GM19238 (cell line): Measurements from ENCODE around the gene ELP5.

Source experiments
- DNase-seq: peaks from one replicate; pipeline ENCODE4 v3.0.0; 2011; ENCODE audit warnings: low spot score; ENCODE audit not compliant: insufficient read length

The ELP5 gene

GRCh38 chr17:7219229-7219811 is 32.7 kb upstream of the ELP5 start:
- DNase-seq: no peak

DNA sequence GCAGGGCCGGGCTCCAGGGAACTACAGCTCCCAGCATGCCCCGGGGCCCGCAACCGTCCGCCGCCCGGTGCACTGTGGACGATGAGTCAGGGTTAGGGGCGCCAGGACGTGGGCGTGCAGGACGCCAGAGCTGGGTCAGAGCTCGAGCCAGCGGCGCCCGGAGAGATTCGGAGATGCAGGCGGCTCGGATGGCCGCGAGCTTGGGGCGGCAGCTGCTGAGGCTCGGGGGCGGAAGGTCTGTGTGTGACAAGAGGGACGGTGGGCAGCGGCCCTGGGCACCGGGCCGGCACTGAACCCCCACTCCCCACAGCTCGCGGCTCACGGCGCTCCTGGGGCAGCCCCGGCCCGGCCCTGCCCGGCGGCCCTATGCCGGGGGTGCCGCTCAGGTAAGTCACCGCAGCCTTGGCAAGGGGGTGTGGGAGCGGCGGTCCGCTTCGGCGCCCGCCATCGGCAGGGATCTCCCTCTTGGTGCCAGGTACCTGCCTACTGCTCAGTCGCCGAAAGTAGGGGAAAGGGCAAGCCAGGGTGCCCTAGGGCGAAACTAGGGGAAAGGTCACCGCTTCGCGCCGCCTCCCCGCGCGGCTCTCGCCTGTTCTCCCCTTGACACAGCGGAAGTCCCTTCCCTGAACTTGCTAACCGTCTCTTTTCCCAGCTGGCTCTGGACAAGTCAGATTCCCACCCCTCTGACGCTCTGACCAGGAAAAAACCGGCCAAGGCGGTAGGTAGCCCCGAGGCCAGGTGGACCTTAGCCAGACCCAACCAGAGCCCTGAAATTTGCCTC is 32.0 kb upstream of the ELP5 start, which contains the start of the genes ACADVL and DLG4:
Gene ACADVL, plus strand, starts transcription at position 127 of the 781 bp plus-strand sequence. Its CDS starts 47 bp downstream, at position 174.
Gene DLG4, minus strand, starts transcription at position 25 of the 781 bp plus-strand sequence.
- DNase-seq: peak; percentile 80

DNA sequence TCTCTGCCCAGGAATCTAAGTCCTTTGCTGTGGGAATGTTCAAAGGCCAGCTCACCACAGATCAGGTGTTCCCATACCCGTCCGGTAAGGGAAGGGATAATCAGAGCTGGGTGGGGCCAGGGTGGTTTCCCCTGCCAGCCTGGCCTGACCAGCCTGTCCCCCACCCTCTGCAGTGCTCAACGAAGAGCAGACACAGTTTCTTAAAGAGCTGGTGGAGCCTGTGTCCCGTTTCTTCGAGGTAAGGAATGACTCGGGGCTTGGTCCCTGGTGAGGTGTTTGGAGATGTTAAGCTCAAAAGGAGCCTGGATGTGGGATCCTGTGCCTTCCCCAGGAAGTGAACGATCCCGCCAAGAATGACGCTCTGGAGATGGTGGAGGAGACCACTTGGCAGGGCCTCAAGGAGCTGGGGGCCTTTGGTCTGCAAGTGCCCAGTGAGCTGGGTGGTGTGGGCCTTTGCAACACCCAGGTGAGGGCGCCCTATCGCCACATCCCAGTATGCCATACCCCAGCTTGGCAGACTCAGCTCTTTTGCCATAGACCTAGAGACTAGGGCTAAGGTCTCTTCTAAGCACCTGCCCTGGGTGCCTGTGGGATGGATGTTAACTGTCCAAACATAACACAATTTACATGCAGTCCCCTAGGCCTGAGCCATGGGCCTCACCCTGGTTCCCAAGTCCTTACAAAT is 31.3 kb upstream of the ELP5 start:
- DNase-seq: peak; percentile 70

DNA sequence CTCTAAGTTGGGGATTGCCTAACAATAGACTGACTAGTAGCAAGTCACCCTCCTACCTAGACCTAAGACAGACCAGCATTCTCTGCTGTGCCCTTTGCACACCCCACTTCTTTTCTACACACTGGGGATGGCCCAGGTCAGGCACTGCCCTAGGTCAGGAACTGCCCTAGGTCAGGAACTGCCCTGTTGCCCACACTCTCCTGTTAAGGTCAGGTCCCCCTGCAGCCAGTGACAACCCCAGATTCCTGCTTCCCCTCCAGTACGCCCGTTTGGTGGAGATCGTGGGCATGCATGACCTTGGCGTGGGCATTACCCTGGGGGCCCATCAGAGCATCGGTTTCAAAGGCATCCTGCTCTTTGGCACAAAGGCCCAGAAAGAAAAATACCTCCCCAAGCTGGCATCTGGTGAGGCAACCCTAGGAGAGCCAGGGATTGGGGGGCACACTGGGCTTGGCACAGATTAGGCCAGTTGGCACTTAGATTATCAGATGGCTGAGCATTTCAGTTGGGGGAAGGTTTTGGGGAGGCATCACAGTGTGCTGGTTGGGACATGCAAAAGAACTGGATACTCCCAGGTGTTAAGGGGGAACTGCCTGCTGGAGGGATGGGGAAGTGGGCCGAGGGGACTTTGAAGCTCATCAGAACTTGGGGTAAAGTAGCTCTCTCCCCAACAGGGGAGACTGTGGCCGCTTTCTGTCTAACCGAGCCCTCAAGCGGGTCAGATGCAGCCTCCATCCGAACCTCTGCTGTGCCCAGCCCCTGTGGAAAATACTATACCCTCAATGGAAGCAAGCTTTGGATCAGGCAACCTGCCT is 30.5 kb upstream of the ELP5 start:
- DNase-seq: no peak

DNA sequence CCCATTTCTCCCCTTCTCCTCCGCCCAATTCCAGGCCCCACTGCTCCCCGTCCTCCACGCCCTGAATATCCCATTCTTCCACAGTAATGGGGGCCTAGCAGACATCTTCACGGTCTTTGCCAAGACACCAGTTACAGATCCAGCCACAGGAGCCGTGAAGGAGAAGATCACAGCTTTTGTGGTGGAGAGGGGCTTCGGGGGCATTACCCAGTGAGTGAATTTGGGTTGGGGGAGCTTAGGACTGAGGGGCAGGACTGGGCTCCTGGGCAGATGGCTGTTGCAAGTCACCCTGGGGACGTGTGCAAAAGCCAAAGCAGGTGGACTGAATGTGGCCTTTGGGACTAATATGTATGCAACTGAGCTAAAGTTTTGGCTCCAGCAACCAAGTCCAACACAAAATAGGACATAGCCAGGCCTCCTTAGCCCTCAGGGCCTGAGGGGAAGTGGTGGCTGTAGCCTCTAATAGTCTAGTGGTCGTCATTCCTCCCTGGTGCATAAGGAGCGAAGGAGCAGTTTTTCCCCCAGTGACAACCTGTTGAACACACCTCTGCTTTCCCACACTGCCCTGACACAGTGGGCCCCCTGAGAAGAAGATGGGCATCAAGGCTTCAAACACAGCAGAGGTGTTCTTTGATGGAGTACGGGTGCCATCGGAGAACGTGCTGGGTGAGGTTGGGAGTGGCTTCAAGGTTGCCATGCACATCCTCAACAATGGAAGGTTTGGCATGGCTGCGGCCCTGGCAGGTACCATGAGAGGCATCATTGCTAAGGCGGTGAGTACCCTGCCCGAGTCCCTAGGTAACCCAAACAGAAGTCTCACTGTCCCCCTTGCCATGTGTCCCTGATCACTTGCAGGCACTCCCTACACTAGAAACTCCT is 29.7 kb upstream of the ELP5 start:
- DNase-seq: no peak

- no peak for DNase-seq
Observed at GRCh38 chr17:7222972-7223292, 29.1 kb upstream of the ELP5 start.

GRCh38 chr17:7223375-7223774 is 28.6 kb upstream of the ELP5 start:
- no peak for DNase-seq

DNA sequence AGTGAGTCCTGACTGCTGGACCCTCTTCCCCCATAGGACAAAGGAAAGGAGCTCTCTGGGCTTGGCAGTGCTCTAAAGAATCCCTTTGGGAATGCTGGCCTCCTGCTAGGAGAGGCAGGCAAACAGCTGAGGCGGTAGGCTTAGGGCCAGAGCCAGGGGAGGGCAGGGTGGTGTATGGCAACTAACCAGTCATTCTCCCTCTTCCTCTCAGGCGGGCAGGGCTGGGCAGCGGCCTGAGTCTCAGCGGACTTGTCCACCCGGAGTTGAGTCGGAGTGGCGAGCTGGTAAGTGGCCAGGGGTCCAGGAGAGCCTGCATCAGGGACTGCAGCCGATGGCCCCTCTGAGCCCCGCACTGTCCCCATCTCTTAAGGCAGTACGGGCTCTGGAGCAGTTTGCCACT is 27.9 kb upstream of the ELP5 start:
- DNase-seq: no peak

DNA sequence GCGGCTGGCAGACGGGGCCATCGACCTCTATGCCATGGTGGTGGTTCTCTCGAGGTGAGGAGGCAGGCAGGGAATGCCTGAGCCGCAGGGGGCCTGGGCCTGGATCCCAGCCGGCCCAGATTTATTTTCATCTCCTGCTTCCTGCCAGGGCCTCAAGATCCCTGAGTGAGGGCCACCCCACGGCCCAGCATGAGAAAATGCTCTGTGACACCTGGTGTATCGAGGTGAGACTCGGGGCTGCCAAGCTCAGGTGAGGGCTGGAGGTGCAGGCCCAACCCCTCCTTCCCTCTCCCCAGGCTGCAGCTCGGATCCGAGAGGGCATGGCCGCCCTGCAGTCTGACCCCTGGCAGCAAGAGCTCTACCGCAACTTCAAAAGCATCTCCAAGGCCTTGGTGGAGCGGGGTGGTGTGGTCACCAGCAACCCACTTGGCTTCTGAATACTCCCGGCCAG is 27.3 kb upstream of the ELP5 start:
- no peak for DNase-seq

DNA sequence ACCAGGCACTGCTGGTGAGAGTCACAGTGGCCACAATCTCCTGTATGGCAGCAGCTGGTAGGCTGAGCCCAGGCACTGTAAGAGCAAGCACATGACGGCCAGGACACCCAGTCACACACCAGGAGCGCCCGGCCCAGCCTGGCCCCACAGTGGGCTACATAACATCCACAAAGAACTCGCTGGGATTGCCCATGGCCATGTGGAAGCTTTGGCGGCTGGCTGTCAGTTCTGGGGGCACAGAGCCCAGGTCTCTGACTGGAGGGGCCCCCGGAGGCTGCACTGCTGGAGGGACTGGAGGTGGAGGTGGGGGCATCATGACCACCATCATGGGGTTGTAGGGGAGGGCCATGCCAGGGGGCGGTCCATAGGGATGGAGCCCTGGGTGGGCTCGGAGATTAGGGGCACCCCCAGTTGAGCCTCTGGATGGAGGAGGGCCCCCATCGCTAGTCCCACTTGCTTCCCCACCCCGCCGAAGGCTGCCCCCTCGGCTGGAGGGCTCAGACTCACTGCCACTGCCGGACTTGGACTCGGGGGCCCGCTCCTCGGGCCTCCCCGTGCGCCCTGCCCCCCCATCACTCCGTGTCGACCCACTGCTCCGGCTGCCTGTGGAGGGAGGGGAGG is 26.2 kb upstream of the ELP5 start:
- DNase-seq: no peak

DNA sequence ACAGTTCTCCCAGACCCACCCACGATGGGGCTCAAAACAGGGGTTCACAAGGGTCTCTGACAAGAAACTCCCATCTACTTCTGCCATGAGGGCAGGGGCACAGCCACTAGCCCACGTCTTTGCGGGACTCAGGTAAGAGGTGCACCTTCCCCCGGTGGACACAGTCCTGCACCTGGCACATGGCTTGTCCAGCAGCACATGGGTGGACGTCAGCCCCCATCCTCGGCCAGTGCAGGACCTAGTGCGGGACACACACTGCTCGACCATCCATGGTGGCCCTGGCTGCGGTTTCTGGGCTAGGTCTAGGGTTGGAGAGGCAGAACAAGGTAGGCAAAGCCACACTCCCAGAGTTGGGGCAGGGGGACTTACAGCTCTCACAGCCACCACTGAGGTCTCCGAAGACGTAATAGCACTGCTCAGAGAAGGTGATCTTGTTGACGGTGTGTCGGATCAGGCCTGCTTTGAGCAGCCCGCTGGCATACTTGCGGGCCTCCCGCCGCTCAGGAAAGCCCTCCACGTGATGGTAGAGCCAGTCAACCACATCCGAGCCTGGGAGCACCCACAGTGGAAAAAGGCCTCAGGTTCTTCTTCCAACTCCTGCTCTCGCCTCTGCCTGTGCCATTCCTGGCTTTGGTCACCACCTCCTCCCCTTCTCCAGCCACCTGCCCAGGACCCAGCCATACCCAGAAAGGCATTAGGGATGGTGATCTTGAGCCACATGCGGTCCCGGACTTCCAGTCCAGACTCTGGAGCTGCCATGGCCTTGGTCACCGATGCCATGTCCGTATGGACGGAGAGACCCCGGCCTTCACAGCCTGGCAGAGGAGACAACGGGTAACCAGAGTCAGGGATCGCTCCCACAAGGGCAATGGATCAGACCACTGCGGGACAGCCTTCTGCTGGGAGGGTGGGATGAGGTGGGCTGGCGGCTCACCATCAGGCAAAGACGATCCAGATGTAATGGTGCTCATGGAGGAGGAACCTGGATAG is 25.0 kb upstream of the ELP5 start:
- DNase-seq: no peak

- DNase-seq: no peak
Observed at GRCh38 chr17:7228920-7229319, 23.1 kb upstream of the ELP5 start.

GRCh38 chr17:7229504-7229903 is 22.5 kb upstream of the ELP5 start:
- no peak for DNase-seq

- no peak for DNase-seq
Observed at GRCh38 chr17:7232114-7232513, 19.9 kb upstream of the ELP5 start.

DNA sequence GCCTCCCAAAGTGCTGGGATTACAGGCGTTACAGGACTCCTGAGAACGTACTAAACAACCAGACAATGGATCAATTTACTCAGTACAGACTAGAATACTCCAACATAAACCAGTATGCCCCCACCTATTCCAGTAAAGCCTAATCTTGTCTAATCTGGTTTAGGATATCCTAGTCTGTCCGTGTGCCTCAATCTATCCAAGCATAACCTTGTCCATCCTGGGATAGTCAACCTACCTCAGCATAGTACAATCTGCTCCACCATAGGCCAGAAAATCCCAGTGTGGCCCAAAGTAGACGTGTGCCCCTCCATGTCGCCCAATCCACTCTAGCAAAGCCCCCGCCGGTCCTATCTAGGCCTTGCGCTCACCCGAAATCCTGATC is 18.3 kb upstream of the ELP5 start:
- no peak for DNase-seq

DNA sequence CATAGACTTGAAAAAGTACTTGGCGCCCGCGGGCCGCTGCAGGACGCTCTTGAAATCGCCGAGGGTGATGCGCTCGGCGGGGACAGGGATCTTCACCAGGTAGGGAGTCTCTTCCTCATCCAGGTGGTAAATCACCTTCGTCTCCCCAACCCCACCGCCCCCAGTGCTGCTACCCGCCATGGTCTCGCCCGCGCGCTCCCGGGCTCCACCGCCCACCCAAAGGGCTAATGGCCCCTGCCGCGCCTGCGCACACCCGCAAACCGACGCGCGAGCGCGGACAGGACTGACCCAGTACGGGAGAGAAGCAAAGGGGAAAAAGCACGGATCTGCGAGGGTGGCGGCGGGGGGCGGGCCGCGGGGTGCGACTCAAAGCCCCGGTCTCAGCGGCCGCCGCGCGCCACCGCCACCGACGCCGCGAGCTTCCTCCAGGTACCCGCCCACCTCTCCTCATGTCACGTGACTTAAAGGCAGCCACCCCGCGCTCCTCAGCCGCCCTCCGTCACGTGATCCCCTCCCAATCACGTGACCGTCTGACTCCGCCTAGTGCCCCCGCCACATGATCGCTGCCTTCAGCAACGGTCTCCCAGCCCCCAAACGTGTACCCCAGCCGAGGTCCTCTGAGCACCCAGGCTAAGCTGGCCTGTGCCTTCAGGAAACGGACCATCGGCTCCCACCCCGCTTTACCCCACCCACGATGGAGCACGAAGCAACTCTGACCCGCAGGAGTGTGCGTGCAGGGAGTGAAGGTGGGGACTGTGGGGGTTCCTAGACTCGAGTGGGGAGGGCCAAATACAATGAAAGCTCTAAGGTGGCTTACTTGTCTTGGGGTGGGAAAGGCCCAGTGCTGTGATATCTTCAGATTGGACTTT is 17.7 kb upstream of the ELP5 start, which contains the start of gene DVL2:
Gene DVL2, minus strand, starts transcription at position 435 of the 869 bp plus-strand sequence. Its CDS starts 255 bp downstream, at position 180.
- DNase-seq: peak; percentile 98

GRCh38 chr17:7235693-7236665 is 16.0 kb upstream of the ELP5 start:
- DNase-seq: no peak
